Measurements from ENCODE around the gene SLC25A12. TPM values are rescaled to one million over a fixed set of nuclear protein-coding genes. Genes with fewer than 3 reads are reported as not detected.
A peak's percentile ranks its signal among the peaks of the same experiment; 100 is the strongest.
"Not testable (repeated sequence)": the region's sequence is repeated elsewhere in the genome, so short reads cannot be mapped to it uniquely, and the experiment has no call there.

Gene SLC25A12
- total RNA-seq, 3 donors from 2014 or later (not counting 1 experiment from before 2014, with no cell fraction given) = 18.7 to 21.7 (median 19.0) TPM

- H3K9me3 ChIP-seq (ENCODE audit: control insufficient read depth, insufficient read depth, low read length); H3K4me3 ChIP-seq (ENCODE audit: low read length); H3K9me3 Mint-ChIP-seq; H3K4me1 ChIP-seq (ENCODE audit: control insufficient read depth, insufficient read depth, low read length); DNase-seq; H3K36me3 ChIP-seq (ENCODE audit: control insufficient read depth, insufficient read depth, low read length); H3K27me3 Mint-ChIP-seq (ENCODE audit: low read depth in 2 of 2); H3K27me3 ChIP-seq (ENCODE audit: control insufficient read depth, insufficient read depth, low read length); intact Hi-C loops (cut with micrococcal nuclease); H3K27ac Mint-ChIP-seq; H3K4me1 Mint-ChIP-seq; H3K27ac ChIP-seq (ENCODE audit: low read length); H3K4me3 Mint-ChIP-seq; H3K36me3 Mint-ChIP-seq; ATAC-seq: not testable (repeated sequence)
- WGBS (ENCODE audit: insufficient coverage) = 100% methylated on average over 1 of the region's 1 CpG
Observed at GRCh38 chr2:171758762-171759161, 135.3 kb downstream of the SLC25A12 start.

GRCh38 chr2:171754254-171754939, 139.6 kb downstream of the SLC25A12 start:
- H3K27ac Mint-ChIP-seq = no peak overlapping the region
- Histone ChIP-seq H3K27ac (ENCODE audit: low read length) (no peak overlapping the region), H3K36me3 (ENCODE audit: control insufficient read depth, insufficient read depth, low read length) (peaks cover 11% of the 10 kb centered on the region), H3K27me3 (ENCODE audit: control insufficient read depth, insufficient read depth, low read length) (no peaks in the 10 kb centered on the region), H3K4me1 (ENCODE audit: control insufficient read depth, insufficient read depth, low read length) (no peaks in the 10 kb centered on the region), H3K4me3 (ENCODE audit: low read length) (no peak overlapping the region), H3K9me3 (ENCODE audit: control insufficient read depth, insufficient read depth, low read length) (no peaks in the 10 kb centered on the region)
- DNase-seq (no peak), ATAC-seq (peak in 1 of 3 donors; percentile 24)
- no peak overlapping the region for H3K4me3 Mint-ChIP-seq
- no CpG with 5 or more reads among the region's 1 CpG for WGBS (ENCODE audit: insufficient coverage)
- H3K36me3 Mint-ChIP-seq = peaks cover 6% of the 10 kb centered on the region
- H3K27me3 Mint-ChIP-seq (ENCODE audit: low read depth in 2 of 2) = no peaks in the 10 kb centered on the region
- peaks cover 0 to 11% of the 10 kb centered on the region in 2 donors for H3K4me1 Mint-ChIP-seq
- H3K9me3 Mint-ChIP-seq = peaks cover 4 to 5% of the 10 kb centered on the region in 2 donors
- TF ChIP-seq CTCF (IDR thresholded peaks at IDR 0.05) = no peak
- intact Hi-C loops (cut with micrococcal nuclease) = no loop called here

GRCh38 chr2:171747371-171747770, 146.7 kb downstream of the SLC25A12 start:
- Mint-ChIP-seq H3K27ac (no peak overlapping the region), H3K9me3 (no peaks in the 10 kb centered on the region), H3K27me3 (ENCODE audit: low read depth in 2 of 2) (no peaks in the 10 kb centered on the region), H3K36me3 (peaks cover 23% of the 10 kb centered on the region), H3K4me1 (no peaks in the 10 kb centered on the region), H3K4me3 (no peak overlapping the region)
- intact Hi-C loops (cut with micrococcal nuclease) = no loop called here
- no CpG with 5 or more reads among the region's 3 CpGs for WGBS (ENCODE audit: insufficient coverage)
- H3K4me3 ChIP-seq (ENCODE audit: low read length) = no peak overlapping the region
- DNase-seq = no peak
- ATAC-seq = no peak
- H3K36me3 ChIP-seq (ENCODE audit: control insufficient read depth, insufficient read depth, low read length) = peaks cover 52% of the 10 kb centered on the region
- no peaks in the 10 kb centered on the region for H3K4me1 ChIP-seq (ENCODE audit: control insufficient read depth, insufficient read depth, low read length)
- H3K9me3 ChIP-seq (ENCODE audit: control insufficient read depth, insufficient read depth, low read length) = no peaks in the 10 kb centered on the region
- no peak for TF ChIP-seq CTCF (IDR thresholded peaks at IDR 0.05)
- H3K27ac ChIP-seq (ENCODE audit: low read length) = no peak overlapping the region
- H3K27me3 ChIP-seq (ENCODE audit: control insufficient read depth, insufficient read depth, low read length) = no peaks in the 10 kb centered on the region

- peaks cover 23% of the 10 kb centered on the region for H3K36me3 Mint-ChIP-seq
- H3K27ac Mint-ChIP-seq = no peak overlapping the region
- WGBS (ENCODE audit: insufficient coverage) = 67% methylated on average over 3 of the region's 4 CpGs
- no peak for ATAC-seq
- Histone ChIP-seq H3K36me3 (ENCODE audit: control insufficient read depth, insufficient read depth, low read length) (peaks cover 52% of the 10 kb centered on the region), H3K27me3 (ENCODE audit: control insufficient read depth, insufficient read depth, low read length) (no peaks in the 10 kb centered on the region), H3K9me3 (ENCODE audit: control insufficient read depth, insufficient read depth, low read length) (no peaks in the 10 kb centered on the region), H3K4me1 (ENCODE audit: control insufficient read depth, insufficient read depth, low read length) (no peaks in the 10 kb centered on the region), H3K4me3 (ENCODE audit: low read length) (no peak overlapping the region), H3K27ac (ENCODE audit: low read length) (no peak overlapping the region)
- no peak overlapping the region for H3K4me3 Mint-ChIP-seq
- H3K4me1 Mint-ChIP-seq = peaks cover 0 to 3% of the 10 kb centered on the region in 2 donors
- H3K27me3 Mint-ChIP-seq (ENCODE audit: low read depth in 2 of 2) = no peaks in the 10 kb centered on the region
- intact Hi-C loops (cut with micrococcal nuclease) = no loop called here
- TF ChIP-seq CTCF (IDR thresholded peaks at IDR 0.05) = no peak
- H3K9me3 Mint-ChIP-seq = no peaks in the 10 kb centered on the region
- no peak for DNase-seq
Observed at GRCh38 chr2:171745806-171746205, 148.2 kb downstream of the SLC25A12 start.
